ENCODE measurements around the gene RCHY1. TPM values are rescaled to one million over a fixed set of nuclear protein-coding genes. Genes with fewer than 3 reads are reported as not detected.

The RCHY1 gene
- total RNA-seq, 1 donor from 2014 or later = 33.4 TPM

GRCh38 chr4:75429208-75429607, 85.0 kb downstream of the RCHY1 start:
- Histone ChIP-seq H3F3A (ENCODE audit: low read depth) (no peaks in the 10 kb centered on the region), H3K4me2 (no peak overlapping the region), H3K9me3 (ENCODE audit: low read depth) (no peaks in the 10 kb centered on the region), H3K27me3 (no peaks in the 10 kb centered on the region), H3K4me1 (no peaks in the 10 kb centered on the region), H2AFZ (replicated peaks) (no peak overlapping the region), H3K4me3 (no peak overlapping the region), H3K27ac (no peak overlapping the region), H4K20me1 (ENCODE audit: low read depth) (no peaks in the 10 kb centered on the region), H3K79me2 (ENCODE audit: low read depth) (no peaks in the 10 kb centered on the region), H3K9ac (no peak overlapping the region), H3K36me3 (no peaks in the 10 kb centered on the region)
- Mint-ChIP-seq H3K36me3 (no peaks in the 10 kb centered on the region), H3K27me3 (ENCODE audit: insufficient read depth, low read depth) (peaks cover 4% of the 10 kb centered on the region), H3K27ac (no peak overlapping the region), H3K9me3 (peaks cover 11% of the 10 kb centered on the region), H3K4me1 (peaks cover 12% of the 10 kb centered on the region), H3K4me3 (no peak overlapping the region)
- DNase-seq (ENCODE audit: low spot score) = no peak
- TF ChIP-seq CTCF (IDR thresholded peaks at IDR 0.05) (no peak), EZH2phosphoT487 (IDR thresholded peaks at IDR 0.05) (no peak), EZH2 (IDR thresholded peaks at IDR 0.05) (no peak)

Other genes starting within 250 kb of the RCHY1 start
- gene THAP6, start 70 bp upstream of the RCHY1 start, total RNA-seq (ENCODE audit: low replicate concordance) = 25.3 and 30.6 TPM in 2 replicates
- gene ODAPH, start 41.7 kb upstream of the RCHY1 start, total RNA-seq (ENCODE audit: low replicate concordance) = not detected in 2 replicates
- 1.2 and 2.9 TPM in 2 replicates for gene CDKL2, start 116.1 kb upstream of the RCHY1 start, total RNA-seq (ENCODE audit: low replicate concordance)
- gene G3BP2, start 159.0 kb upstream of the RCHY1 start, total RNA-seq (ENCODE audit: low replicate concordance) = 218 and 241 TPM in 2 replicates
- gene USO1, start 210.2 kb upstream of the RCHY1 start, total RNA-seq (ENCODE audit: low replicate concordance) = 80.4 and 114 TPM in 2 replicates

Measured in neural progenitor cell (in vitro differentiated cells).